HEK293 (cell line): ENCODE results near the gene ATG12.

Experiments used
- ATF2 ChIP-seq: fragments of 450-650 bp; formaldehyde crosslinking; IDR thresholded peaks from 2 replicates; pipeline ENCODE4 v1.5.1; 2016; ENCODE audit warnings: missing biosample characterization, missing genetic modification characterization, low read depth
- ZBTB8A ChIP-seq: fragments of 450-650 bp; formaldehyde crosslinking; IDR thresholded peaks from 2 replicates; pipeline ENCODE4 v1.5.1; 2016; ENCODE audit warnings: missing biosample characterization, missing genetic modification characterization
- ZNF530 ChIP-seq: fragments of 450-650 bp; formaldehyde crosslinking; IDR thresholded peaks from 2 replicates; pipeline ENCODE4 v1.5.1; 2016; ENCODE audit warnings: low read depth, missing biosample characterization, missing genetic modification characterization
- TF ChIP-seq, protein P1 (sequence below): fragments of 450-650 bp; formaldehyde crosslinking; IDR thresholded peaks from 2 replicates; pipeline ENCODE4 v1.5.1; 2016; ENCODE audit warnings: missing biosample characterization, missing genetic modification characterization

DNA sequence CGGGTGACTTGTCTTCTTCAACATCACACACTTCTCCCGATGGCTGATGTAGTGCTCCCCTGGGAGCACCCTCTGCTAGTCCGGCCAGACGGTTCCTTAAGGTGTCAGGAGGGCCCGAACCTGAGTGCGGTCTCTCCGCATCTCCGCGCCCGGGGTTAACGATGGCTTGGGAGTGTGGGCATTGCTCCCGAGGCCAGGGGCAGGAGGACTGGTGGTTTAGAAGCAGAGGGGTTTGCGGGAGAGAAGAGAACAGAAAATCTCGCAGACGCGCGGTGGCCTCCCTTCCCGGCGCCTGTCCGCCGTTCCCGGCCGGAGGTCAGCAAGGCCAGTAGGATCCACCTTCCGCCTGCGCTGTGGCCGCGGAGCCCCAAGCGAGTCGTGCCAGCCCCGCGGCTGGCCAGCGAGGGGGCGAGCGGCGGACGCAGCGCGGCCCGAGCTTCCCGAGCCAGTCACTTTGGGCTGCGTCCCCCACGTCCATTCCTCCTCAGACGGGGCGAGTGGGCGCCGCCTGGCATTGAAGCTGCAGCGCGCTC, 25.6 kb downstream of the ATG12 start:
- no peak for TF ChIP-seq ZBTB8A (tag by site-specific recombination)
- TF ChIP-seq ATF2 (tag by site-specific recombination), result no peak
- TF ChIP-seq, protein P1, sequence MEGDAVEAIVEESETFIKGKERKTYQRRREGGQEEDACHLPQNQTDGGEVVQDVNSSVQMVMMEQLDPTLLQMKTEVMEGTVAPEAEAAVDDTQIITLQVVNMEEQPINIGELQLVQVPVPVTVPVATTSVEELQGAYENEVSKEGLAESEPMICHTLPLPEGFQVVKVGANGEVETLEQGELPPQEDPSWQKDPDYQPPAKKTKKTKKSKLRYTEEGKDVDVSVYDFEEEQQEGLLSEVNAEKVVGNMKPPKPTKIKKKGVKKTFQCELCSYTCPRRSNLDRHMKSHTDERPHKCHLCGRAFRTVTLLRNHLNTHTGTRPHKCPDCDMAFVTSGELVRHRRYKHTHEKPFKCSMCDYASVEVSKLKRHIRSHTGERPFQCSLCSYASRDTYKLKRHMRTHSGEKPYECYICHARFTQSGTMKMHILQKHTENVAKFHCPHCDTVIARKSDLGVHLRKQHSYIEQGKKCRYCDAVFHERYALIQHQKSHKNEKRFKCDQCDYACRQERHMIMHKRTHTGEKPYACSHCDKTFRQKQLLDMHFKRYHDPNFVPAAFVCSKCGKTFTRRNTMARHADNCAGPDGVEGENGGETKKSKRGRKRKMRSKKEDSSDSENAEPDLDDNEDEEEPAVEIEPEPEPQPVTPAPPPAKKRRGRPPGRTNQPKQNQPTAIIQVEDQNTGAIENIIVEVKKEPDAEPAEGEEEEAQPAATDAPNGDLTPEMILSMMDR, result no peak
- TF ChIP-seq ZNF530, result no peak
